Hepatocyte (in vitro differentiated cells): ENCODE measurements around the gene CACNG4.

ENCODE experiments used
- CTCF ChIP-seq: fragments of 200-600 bp; sonication (generic); IDR thresholded peaks from 2 replicates; pipeline ENCODE4 v1.5.1; 2016; ENCODE audit warnings: antibody characterized with exemption, mild to moderate bottlenecking; ENCODE audit not compliant: poor library complexity
- EZH2phosphoT487 ChIP-seq: fragments of 200-600 bp; sonication (generic); IDR thresholded peaks from one replicate; pipeline ENCODE4 v1.6.1; 2018; ENCODE audit warnings: antibody characterized with exemption, mild to moderate bottlenecking, low read depth, moderate library complexity; ENCODE audit not compliant: unreplicated experiment, severe bottlenecking

DNA sequence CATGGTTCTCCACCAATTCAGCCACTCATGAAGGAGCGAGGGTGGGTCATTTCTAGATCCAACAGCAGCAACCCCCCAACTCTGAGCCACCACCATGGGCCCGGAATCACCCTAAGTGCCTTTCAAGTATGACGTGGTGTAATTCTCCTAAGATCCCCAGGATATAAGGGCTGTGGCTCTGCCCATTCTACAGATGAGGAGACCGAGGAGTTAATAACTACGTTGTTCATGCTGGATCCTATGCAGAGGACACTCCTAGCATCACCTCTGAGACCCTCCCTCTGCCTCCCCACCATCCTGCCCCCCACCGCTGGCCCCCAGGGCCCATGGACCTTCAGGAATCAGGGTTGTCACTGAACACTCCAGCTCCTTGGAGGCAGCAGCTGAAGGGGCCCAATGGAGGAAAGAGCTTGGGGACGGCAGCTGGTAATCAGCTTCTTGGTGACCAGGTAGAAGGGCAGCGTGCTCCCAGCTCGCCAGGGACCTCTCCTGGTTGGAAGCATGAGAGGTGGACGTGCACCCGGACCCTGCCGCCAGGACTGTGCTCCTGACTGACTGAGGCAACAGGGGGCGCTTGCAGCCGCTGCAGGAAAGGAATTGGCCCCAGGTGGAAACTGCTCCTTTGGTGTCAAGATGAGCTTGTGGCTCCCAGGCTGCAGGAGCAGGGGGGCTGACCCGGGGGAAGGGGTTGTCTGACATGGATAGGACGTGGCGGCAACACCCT is 51.7 kb downstream of the CACNG4 start:
- TF ChIP-seq CTCF (no peak), EZH2phosphoT487 (no peak)
